HG03175 (cell line): ENCODE measurements around the gene HSD11B1.

Experiments
- ATAC-seq: cut with Tn5 transposase; IDR thresholded peaks from one replicate; pipeline ENCODE4 v1.9.1; 2021; ENCODE audit warnings: mild to moderate bottlenecking, moderate library complexity; ENCODE audit not compliant: unreplicated experiment

HSD11B1 gene

DNA sequence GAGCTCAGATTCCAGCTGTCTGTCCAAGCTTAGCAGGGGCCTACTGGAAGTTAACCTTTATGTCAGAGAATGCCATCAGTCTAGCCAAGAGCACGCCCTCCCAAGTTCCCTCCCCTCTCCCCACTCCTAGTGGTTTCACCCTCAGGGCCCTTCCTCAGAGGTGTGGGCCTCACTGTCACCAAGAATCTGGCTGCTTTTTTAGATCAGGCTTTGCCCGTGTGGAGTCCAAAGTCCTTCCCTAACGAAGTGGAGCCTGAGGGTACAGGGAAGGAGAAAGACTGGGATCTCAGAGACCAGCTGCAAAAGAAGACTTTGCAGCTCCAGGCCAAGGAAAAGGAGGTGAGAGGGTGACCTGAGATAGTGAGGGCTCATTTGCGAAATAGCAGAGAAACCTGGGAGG lies 75.6 kb downstream of the HSD11B1 start:
- ATAC-seq = no peak

GRCh38 chr1:209783386-209783785 lies 78.7 kb downstream of the HSD11B1 start:
- ATAC-seq = no peak
